ENCODE measurements around the gene XAB2.

Gene XAB2

GRCh38 chr19:7575434-7576040, 53.8 kb downstream of the XAB2 start:
- FAIRE-seq = no peak

- FAIRE-seq = no peak
Measured at GRCh38 chr19:7570761-7571160, 58.6 kb downstream of the XAB2 start.

Measured in endometrium (tissue), 2 donors.